GM21423 (cell line): Measurements from ENCODE around the gene LSM14B.

Experiments used
- ATAC-seq: cut with Tn5 transposase; IDR thresholded peaks from one replicate; pipeline ENCODE4 v1.9.1; 2021; ENCODE audit warnings: mild to moderate bottlenecking, moderate library complexity; ENCODE audit not compliant: unreplicated experiment

The LSM14B gene

GRCh38 chr20:62131560-62132320, 9.5 kb downstream of the LSM14B start:
- no peak for ATAC-seq

- no peak for ATAC-seq
These were observed 10.1 kb downstream of the LSM14B start for GRCh38 chr20:62132421-62132820.

- ATAC-seq, result no peak
These were observed 11.0 kb downstream of the LSM14B start for GRCh38 chr20:62133051-62133845.

- ATAC-seq, result no peak
These were observed 11.6 kb downstream of the LSM14B start for GRCh38 chr20:62133864-62134263.

- ATAC-seq, result no peak
These were observed 12.5 kb downstream of the LSM14B start for GRCh38 chr20:62134735-62135231.

- no peak for ATAC-seq
These were observed 13.4 kb downstream of the LSM14B start for GRCh38 chr20:62135573-62136266.

GRCh38 chr20:62136283-62137091, 14.2 kb downstream of the LSM14B start:
- no peak for ATAC-seq

- no peak for ATAC-seq
These were observed 14.8 kb downstream of the LSM14B start for GRCh38 chr20:62137092-62137384.

- no peak for ATAC-seq
These were observed 15.4 kb downstream of the LSM14B start for GRCh38 chr20:62137478-62138203.

- ATAC-seq, result no peak
These were observed 15.9 kb downstream of the LSM14B start for GRCh38 chr20:62138204-62138543.

- no peak for ATAC-seq
These were observed 16.6 kb downstream of the LSM14B start for GRCh38 chr20:62138912-62139311.

- no peak for ATAC-seq
These were observed 17.4 kb downstream of the LSM14B start for GRCh38 chr20:62139636-62140035.

GRCh38 chr20:62141043-62141396, 18.7 kb downstream of the LSM14B start:
- no peak for ATAC-seq

- no peak for ATAC-seq
These were observed 19.3 kb downstream of the LSM14B start for GRCh38 chr20:62141397-62142251.

- ATAC-seq, result peak; percentile 14
These were observed 20.2 kb downstream of the LSM14B start for GRCh38 chr20:62142252-62143080.

- ATAC-seq, result peak; percentile 75
These were observed 21.0 kb downstream of the LSM14B start, which contains the start of the genes PSMA7 and SS18L1 for GRCh38 chr20:62143081-62143956. Gene PSMA7 (minus strand): TSS chr20:62143394. CDS start chr20:62143303, 91 bp downstream. Gene SS18L1 (plus strand): TSS chr20:62143769. CDS start chr20:62143821, 52 bp downstream.
